Measurements from ENCODE around the gene ZC3H8. TPM values are rescaled to one million over a fixed set of nuclear protein-coding genes. Genes with fewer than 3 reads are reported as not detected.
A peak's percentile ranks its signal among the peaks of the same experiment; 100 is the strongest.

Gene ZC3H8
- total RNA-seq, 1 donor from 2014 or later = 15.7 TPM

GRCh38 chr2:112187046-112187715 lies 67.7 kb downstream of the ZC3H8 start:
- peak overlapping the region; percentile 13 for H3K27ac ChIP-seq
- no peaks in the 10 kb centered on the region for H3K9me3 ChIP-seq
- no peaks in the 10 kb centered on the region for H3K27me3 ChIP-seq
- no peaks in the 10 kb centered on the region for H3K4me1 ChIP-seq
- TF ChIP-seq POLR2A (IDR thresholded peaks at IDR 0.05) = no peak
- no peak for TF ChIP-seq POLR2AphosphoS5 (IDR thresholded peaks at IDR 0.05; ENCODE audit: insufficient read depth in 1 of 2, low read depth in 1 of 2)
- no peak for TF ChIP-seq CTCF (IDR thresholded peaks at IDR 0.05)
- peak; percentile 82 to 92 for DNase-seq (ENCODE audit: extremely low spot score in 2 of 2)
- intact Hi-C loops (cut with DNase I) = no loop called here
- no peak overlapping the region for H3K4me3 ChIP-seq
- no peaks in the 10 kb centered on the region for H3K36me3 ChIP-seq

- Histone ChIP-seq H3K4me1 (no peaks in the 10 kb centered on the region), H3K9me3 (no peaks in the 10 kb centered on the region), H3K27me3 (no peaks in the 10 kb centered on the region), H3K27ac (no peak overlapping the region), H3K36me3 (no peaks in the 10 kb centered on the region), H3K4me3 (no peak overlapping the region)
- peak; percentile 49 to 76 for DNase-seq (ENCODE audit: extremely low spot score in 2 of 2)
- TF ChIP-seq CTCF (IDR thresholded peaks at IDR 0.05) (no peak), POLR2AphosphoS5 (IDR thresholded peaks at IDR 0.05; ENCODE audit: insufficient read depth in 1 of 2, low read depth in 1 of 2) (no peak), POLR2A (IDR thresholded peaks at IDR 0.05) (no peak)
- intact Hi-C loops (cut with DNase I) = no loop called here
Observed at GRCh38 chr2:112185131-112185530, 69.7 kb downstream of the ZC3H8 start.

- Histone ChIP-seq H3K27ac (no peak overlapping the region), H3K4me3 (no peak overlapping the region), H3K9me3 (no peaks in the 10 kb centered on the region), H3K4me1 (no peaks in the 10 kb centered on the region), H3K27me3 (no peaks in the 10 kb centered on the region), H3K36me3 (no peaks in the 10 kb centered on the region)
- intact Hi-C loops (cut with DNase I) = no loop called here
- DNase-seq (ENCODE audit: extremely low spot score in 2 of 2) = peak; percentile 75 to 89
- no peak for TF ChIP-seq POLR2A (IDR thresholded peaks at IDR 0.05)
- TF ChIP-seq POLR2AphosphoS5 (IDR thresholded peaks at IDR 0.05; ENCODE audit: insufficient read depth in 1 of 2, low read depth in 1 of 2) = no peak
- TF ChIP-seq CTCF (IDR thresholded peaks at IDR 0.05) = no peak
Observed at GRCh38 chr2:112184121-112184520, 70.7 kb downstream of the ZC3H8 start.

- Histone ChIP-seq H3K27ac (no peak overlapping the region), H3K4me3 (no peak overlapping the region), H3K9me3 (no peaks in the 10 kb centered on the region), H3K27me3 (no peaks in the 10 kb centered on the region), H3K4me1 (no peaks in the 10 kb centered on the region), H3K36me3 (no peaks in the 10 kb centered on the region)
- intact Hi-C loops (cut with DNase I) = no loop called here
- peak; percentile 77 to 92 for DNase-seq (ENCODE audit: extremely low spot score in 2 of 2)
- TF ChIP-seq POLR2AphosphoS5 (IDR thresholded peaks at IDR 0.05; ENCODE audit: insufficient read depth in 1 of 2, low read depth in 1 of 2) (no peak), CTCF (IDR thresholded peaks at IDR 0.05) (no peak), POLR2A (IDR thresholded peaks at IDR 0.05) (no peak)
Observed at GRCh38 chr2:112183327-112184025, 71.4 kb downstream of the ZC3H8 start.

GRCh38 chr2:112182581-112183034 lies 72.2 kb downstream of the ZC3H8 start:
- no peak for TF ChIP-seq POLR2A (IDR thresholded peaks at IDR 0.05)
- TF ChIP-seq CTCF (IDR thresholded peaks at IDR 0.05) = no peak
- TF ChIP-seq POLR2AphosphoS5 (IDR thresholded peaks at IDR 0.05; ENCODE audit: insufficient read depth in 1 of 2, low read depth in 1 of 2) = no peak
- H3K9me3 ChIP-seq = no peaks in the 10 kb centered on the region
- H3K27ac ChIP-seq = no peak overlapping the region
- intact Hi-C loops (cut with DNase I) = no loop called here
- H3K4me1 ChIP-seq = no peaks in the 10 kb centered on the region
- DNase-seq (ENCODE audit: extremely low spot score in 2 of 2) = peak; percentile 67 to 76
- no peaks in the 10 kb centered on the region for H3K27me3 ChIP-seq
- no peaks in the 10 kb centered on the region for H3K36me3 ChIP-seq
- H3K4me3 ChIP-seq = no peak overlapping the region
